ENCODE results near the gene DNASE1L3.
"Not testable (repeated sequence)": the region's sequence is repeated elsewhere in the genome, so short reads cannot be mapped to it uniquely, and the experiment has no call there.

Gene DNASE1L3

DNA sequence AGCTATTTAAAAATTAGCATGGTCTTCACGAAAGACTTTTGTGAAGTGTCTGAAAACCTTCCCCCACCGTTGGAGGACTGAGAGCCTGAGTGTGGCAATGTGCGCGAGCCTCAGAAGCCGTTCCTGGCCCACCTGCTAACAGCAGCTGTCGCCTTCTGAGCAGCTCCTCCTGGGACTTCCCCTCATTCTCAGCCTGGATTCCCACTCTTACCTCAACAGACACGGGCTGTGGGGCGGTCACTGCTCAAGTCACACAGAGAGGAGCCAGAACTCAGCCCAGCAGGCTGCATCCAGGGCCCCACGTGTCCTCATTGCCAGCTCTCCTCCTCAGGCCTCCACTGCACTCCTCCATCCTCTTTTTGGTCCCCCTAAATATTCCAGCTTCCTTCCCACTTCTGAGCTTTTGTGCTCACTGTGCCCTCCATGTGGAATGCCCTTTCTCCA lies 7.8 kb downstream of the DNASE1L3 start:
- DNase-seq (ENCODE audit: low read depth in 2 of 3, low spot score in 2 of 3): no peak

DNA sequence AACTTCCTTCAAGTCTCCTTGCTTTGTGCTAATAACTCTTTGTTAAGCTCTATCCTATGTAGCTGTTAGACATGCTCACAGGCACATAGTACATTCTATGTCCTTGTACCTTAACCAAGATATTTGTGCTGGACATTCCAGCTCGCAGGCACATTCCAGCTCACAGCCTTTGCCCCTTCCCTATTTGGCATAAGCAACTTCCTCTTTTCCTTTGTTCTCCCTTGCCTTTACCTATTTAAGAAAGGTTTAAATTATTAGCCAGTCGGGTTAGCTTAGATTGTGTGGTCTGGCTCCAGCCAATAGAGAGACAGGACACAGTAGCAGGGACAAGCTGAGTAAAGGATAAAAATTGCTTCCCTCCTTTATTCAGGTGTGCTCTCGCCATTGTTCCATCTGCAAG lies 9.3 kb downstream of the DNASE1L3 start:
- not testable (repeated sequence) for DNase-seq (ENCODE audit: low read depth in 2 of 3, low spot score in 2 of 3)

DNA sequence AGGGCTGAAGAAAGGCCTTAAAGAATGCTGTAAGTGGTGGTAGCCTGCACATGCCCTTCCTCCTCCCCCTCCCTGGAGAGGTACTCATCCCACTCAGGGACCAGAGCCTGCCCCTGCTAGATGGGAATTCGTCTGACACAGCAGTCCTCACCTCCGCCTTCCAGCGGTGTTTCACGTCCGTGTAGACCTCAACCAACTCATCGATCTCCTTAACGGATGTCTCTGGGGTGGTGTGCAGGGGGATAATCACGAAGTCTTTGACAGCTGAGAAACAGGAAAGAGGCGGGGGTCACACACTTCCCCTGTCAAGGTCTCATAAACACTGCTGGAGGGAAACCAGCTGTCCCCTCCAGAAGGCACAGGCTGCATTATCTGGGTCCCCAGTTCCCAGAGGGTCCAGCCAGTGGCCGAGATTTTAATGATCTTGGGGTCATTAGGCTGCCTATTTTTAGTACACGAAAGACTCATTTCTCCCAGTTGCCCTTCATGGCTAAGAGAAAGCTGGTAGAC lies 9.9 kb downstream of the DNASE1L3 start:
- DNase-seq (ENCODE audit: low read depth in 2 of 3, low spot score in 2 of 3): no peak

DNA sequence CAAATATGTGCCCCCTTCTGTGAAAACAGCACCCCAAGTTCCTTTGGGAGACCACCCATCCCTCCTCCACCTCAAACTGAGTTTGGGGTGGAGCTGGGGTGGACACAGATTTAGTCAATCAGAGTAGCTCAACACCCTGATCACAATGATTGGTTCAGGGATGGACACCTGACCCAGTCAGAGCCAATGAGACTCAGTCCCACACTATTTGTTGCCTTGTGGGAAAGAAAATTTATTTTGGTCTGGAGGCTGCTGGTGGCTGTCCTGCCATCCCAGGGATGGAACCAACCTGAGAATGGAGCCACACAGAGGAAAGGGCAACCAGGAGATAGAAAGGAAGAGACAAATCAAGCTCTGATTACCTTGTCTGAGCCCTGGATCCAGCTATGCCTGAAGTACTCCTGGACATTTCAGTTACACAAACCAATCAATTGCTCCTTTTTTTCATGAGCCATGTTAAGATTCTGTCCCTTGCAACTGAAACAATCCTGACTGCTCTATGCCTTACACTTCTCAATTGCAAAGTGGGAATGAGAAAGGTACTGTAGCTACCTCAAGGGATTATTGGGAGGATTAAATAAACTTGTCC lies 10.6 kb downstream of the DNASE1L3 start:
- no peak for DNase-seq (ENCODE audit: low read depth in 2 of 3, low spot score in 2 of 3)

DNA sequence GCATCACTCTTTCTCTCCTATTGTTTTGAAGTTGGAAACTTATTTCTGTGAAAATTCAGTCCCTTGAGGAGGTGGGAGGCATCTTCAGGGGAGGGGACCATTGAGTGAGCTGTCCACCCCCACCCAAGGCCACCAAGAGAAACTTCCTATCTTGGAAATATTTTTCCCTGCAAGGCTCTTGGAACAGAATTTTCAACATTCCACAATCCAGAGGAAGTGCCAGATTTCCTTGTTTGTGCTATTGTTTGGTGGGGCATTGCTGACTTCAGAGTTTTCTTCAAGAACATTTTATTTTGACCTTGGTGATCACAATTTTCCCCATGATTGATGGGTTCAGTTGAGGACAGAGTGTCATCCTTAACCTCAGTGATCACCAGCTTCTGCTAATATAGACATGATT lies 12.0 kb downstream of the DNASE1L3 start:
- DNase-seq (ENCODE audit: low read depth in 2 of 3, low spot score in 2 of 3): no peak

DNA sequence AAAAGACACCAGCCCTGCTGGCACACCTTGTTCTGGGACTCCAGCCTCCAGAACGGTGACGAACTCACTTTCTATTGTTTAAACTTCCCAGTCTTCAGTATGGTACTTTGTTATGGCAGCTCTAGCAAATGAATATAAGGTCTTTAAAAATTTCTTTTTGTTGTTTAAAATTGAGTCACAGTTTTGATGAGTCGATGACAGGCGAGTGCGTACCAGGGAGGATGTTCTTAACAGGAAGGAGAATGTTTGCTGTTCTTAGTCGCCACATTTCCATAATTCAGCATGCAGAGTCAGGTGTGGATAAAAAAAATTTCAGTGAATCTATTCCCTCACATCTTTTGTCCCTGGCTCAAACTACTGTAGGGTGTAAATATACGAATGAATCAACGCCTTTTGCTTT lies 12.4 kb downstream of the DNASE1L3 start:
- DNase-seq (ENCODE audit: low read depth in 2 of 3, low spot score in 2 of 3): no peak

DNA sequence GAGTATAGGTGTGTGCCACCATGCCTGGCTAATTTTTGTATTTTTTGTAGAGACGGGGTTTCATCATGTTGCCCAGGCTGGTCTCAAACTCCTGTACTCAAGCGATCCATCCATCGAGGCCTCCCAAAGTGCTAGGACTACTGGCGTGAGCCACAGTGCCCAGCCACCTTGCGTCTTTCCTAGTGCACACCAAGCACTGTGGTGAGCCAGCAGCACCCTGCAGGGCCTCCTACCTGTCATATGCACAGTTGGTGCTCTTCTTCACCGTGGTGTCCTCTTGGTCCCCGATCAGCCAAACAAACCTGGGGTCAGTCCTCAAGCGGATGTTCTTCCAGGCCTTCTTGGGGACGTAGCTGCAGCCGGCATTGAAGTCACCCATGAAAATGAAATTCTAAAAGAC lies 13.2 kb downstream of the DNASE1L3 start:
- no peak for DNase-seq (ENCODE audit: low read depth in 2 of 3, low spot score in 2 of 3)

DNA sequence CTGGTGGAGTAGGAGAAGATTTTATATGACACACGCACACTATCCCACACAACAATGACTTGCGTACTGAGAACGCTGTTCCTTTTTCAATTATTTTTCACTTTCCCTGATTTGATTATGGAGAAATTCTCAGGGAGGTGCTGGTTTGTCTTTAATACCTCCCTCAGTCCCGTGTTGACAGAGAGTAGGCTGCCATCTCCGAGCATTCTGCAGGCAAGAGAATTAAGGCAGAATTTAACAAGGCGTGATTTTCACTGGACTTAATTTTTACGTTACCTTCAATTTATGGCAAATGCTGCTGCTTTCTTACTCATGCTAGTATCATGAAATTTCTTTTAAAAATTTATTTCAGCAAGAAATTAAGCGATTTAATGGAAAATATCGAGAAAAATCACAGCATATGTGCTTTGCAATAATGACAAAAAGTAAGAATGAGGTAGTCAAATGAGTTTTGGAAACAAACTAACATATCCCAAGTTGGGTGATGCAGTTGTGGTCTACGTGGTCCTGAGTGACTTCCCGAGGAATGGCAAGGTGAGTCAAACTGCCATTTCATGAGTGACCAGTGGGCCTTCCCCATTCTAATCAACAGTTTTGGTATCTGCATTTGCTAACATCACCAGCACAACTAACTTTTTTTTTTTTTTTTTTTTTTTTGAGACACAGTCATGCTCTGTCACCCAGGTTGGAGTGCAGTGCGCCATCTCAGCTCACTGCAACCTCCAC lies 16.9 kb downstream of the DNASE1L3 start:
- no peak for DNase-seq (ENCODE audit: low read depth in 2 of 3, low spot score in 2 of 3)

DNA sequence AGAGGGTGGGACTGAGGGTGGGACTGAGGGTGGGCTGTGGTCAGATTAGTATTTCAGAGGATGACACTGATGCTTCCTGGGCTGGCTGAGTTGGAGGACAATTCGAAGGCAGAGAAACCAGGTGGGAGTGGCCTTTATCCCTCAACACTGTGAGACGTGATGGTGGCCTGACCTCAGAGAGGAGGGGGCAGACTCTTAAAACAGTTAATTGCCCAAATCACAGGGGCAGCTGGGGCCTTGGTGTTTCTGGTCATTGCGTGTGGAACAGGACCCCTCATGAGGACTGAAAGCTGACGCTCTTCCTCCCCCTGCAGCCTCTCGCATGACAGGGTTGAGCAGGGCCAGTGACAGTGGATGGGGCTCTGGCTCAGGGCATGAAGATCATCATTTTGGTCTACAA lies 18.7 kb downstream of the DNASE1L3 start:
- no peak for DNase-seq (ENCODE audit: low read depth in 2 of 3, low spot score in 2 of 3)

DNA sequence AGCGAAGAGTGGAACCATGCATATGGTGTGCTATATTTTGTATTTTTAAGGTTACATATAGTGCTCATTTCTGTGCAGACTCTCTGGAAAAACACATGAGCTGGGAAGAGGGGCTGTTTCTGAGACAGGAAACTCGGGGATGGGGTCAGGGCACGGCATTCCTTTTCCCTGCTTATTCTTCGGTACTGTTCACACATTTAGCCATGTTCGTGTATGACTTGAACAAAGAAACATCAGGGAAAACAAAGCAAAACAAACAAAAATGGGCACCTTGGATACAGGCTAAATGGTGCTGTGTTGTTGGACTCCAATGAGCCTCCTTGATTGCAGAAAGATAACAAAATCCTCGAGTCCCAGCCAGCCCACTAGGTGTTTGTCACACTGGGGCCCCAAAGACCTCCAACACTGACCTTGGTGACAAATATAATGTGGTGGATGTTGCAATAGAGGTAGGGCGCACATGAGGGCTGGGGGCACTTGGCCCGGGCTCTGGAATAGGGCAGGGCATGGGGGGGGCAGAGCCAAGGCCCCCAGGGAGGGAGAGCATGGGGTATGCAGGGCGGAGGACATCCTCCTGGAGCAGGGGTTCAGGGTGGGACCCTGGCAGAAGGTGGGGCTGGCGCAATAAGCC lies 19.3 kb downstream of the DNASE1L3 start:
- no peak for DNase-seq (ENCODE audit: low read depth in 2 of 3, low spot score in 2 of 3)

DNA sequence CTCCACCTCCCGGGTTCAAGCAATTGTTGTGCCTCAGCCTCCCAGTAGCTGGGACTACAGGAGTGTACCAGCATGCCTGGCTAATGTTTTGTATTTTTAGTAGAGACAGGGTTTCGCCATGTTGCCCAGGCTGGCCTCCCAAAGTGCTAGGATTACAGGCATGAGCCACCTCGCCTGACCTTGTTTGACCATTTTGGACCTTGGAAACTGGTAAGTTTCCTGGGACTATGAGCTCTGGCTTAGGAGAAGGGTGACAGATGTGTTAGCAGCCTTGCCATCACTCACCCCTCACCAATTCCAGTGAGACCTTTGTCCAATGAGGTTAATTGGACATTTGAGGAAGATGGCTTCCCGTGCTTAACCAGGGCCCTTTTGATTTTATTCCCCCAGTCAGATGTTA lies 19.9 kb downstream of the DNASE1L3 start:
- no peak for DNase-seq (ENCODE audit: low read depth in 2 of 3, low spot score in 2 of 3)

DNA sequence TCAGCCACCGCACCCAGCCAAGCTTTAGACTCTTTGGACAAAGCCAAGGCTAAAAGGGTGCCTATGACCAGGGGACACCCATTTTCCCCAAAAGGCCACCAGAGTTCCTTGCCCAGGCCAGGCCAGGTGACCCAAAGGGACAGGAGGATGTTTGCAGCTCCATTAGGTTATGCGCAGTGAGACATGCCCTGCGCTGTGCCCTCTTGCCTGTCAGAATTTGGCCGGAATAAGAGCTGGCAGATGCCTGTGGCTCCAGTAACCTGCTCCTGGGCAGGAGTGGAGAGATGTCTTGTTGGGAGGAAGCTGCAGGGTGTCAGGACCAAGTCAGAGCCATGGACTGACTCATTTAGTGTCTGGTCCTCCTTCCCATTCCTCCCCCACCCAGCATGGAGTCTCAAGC lies 20.5 kb downstream of the DNASE1L3 start:
- no peak for DNase-seq (ENCODE audit: low read depth in 2 of 3, low spot score in 2 of 3)

DNA sequence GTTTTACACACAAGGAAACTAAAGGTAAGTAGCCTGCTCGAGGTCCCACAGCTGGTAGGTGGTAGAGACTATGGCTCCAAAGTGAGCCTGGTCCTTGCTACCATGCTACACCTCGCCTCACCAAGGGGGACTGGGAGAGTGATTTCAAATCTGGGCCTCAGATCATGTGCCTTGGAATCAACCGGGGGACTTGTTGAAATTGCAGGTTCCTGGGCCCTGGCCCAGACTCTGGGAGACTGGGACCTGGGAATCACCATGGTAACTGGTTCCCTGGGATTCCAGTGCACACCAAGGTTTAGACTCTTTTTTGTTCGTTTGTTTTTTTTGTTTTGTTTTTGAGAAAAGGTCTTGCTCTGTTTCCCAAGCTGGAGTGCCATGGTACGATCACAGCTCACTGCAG lies 21.1 kb downstream of the DNASE1L3 start:
- no peak for DNase-seq (ENCODE audit: low read depth in 2 of 3, low spot score in 2 of 3)

DNA sequence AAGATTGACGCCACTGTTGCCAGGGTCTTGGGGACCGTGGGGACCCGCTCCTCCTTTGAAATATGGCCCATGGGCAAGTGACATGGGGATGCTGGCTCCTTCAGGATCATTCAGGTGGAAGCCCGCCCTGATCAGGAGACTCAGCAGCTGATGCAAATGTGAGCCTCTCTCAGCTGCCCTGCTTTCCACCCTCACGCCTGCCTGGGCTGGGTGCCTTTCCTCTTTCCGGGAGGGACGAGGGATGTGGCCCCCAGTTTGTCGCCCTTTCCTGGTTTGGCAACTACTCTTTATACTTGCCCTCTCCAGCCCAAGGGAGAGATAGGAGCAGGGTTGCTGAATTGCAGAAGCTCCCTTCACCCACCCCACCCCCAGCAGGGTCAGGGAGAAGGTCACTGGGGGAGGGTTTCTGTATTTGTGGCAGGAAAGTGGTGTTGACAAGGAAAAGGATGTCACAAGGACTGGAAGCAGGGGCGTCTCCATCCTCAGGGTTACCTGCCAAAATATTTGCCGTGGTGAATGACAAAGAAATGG lies 21.8 kb downstream of the DNASE1L3 start:
- DNase-seq (ENCODE audit: low read depth in 2 of 3, low spot score in 2 of 3): no peak

DNA sequence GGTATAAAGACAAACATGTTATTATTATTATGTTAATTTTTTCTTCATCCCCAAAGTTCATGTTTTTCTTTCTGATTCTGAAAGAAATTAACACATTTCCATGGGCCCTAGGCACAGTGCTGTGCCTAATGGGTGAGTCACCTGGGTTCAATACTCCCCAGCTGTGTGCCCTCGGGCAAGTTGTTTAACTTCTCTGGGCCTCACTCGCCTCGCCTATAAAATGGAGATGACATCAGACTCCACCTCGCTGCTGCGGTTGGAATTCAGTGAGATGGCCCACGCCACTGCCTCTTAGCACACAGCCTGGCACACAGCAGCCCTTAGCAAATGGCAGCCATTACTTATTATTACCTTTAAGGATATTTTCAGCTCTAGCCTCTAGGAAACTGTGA lies 22.6 kb downstream of the DNASE1L3 start:
- no peak for DNase-seq (ENCODE audit: low read depth in 2 of 3, low spot score in 2 of 3)

DNA sequence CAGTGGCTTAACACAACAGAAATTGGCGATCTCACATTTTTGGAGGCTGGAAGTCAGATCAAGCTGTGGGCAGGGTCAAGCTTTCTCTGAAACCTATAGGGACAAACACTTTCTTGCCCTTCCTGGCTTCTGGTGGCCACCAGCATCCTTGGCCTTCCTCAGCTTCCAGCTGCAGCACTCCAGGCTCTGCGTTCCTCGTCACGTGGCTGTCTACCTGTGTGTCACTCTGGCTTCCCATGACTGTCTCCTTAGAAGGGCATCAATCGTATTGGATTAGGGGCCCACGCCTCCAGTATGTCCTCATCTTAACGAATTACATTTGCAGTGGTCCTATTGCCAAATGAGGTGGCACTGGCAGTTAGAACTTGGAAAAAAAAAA lies 25.8 kb downstream of the DNASE1L3 start:
- DNase-seq (ENCODE audit: low read depth in 2 of 3, low spot score in 2 of 3): no peak

DNA sequence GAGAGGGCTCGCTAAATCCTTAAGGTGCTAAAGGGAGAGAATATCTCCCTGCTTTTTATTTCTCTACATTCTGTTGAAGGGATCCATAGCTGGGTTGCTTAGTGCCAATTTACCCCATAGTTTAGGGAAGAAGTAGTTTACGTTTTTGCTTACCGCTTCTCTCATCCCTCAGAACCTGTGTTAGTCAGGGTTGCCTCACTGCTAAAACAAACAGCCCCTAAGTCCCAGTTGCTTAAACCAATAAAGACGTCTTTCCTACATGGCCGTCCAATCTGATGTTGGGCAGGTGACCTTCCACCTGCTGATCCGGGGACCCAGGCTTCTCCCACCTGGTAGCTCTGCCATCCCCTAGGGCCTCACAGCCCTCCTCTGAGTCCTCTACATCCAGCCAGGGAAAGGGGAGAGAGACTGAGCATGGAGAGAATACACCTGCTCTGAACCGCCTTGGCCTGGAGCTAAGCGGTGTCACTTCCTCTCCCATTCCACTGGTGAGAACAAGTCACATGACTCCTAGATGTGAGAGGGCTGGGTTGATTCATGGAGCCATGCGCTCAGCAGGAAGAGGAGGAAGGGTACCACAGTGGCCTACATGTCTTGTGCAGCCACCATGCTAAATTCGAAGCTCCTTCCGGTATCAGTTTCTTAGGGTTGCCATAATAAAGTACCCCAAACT lies 26.3 kb downstream of the DNASE1L3 start:
- no peak for DNase-seq (ENCODE audit: low read depth in 2 of 3, low spot score in 2 of 3)

DNA sequence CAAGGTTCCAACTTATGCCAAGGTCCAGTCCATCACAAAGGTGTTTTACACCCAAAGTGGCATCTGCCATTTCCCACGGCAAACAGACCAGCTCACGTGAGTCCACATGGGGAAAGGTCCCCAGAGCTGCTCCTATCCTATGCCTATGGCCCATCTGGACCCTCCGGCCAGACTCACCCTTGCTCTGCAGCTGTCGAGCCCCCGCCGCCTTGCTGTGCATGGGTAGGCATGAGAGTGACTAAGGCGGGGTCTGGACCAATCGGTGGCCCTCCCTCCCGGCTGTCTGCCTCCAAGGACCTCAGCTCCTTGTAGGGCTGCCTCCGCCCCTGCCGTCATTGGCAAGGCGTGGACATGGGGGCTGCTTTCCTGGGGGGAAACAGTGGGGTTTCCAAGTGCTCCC lies 26.9 kb downstream of the DNASE1L3 start:
- no peak for DNase-seq (ENCODE audit: low read depth in 2 of 3, low spot score in 2 of 3)

DNA sequence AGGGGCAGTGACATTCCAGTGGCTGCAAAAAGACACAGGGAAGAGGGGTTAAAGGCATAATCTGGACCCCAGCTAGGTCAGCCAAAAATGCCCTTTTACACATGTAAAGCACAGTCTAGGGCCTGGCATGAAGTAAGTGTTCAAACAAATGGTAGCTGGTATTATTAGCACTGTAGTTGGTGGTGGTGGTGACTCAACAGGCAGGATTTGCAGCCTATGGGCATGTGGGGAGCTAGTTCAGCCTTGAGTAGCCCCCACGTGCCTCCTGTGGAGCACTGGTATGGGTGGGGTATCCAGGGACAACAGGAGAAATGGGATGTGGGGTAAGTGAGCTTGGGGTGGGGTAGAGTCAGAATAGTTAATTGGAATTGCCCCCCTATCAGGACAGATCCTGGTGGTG lies 27.6 kb downstream of the DNASE1L3 start:
- no peak for DNase-seq (ENCODE audit: low read depth in 2 of 3, low spot score in 2 of 3)

DNA sequence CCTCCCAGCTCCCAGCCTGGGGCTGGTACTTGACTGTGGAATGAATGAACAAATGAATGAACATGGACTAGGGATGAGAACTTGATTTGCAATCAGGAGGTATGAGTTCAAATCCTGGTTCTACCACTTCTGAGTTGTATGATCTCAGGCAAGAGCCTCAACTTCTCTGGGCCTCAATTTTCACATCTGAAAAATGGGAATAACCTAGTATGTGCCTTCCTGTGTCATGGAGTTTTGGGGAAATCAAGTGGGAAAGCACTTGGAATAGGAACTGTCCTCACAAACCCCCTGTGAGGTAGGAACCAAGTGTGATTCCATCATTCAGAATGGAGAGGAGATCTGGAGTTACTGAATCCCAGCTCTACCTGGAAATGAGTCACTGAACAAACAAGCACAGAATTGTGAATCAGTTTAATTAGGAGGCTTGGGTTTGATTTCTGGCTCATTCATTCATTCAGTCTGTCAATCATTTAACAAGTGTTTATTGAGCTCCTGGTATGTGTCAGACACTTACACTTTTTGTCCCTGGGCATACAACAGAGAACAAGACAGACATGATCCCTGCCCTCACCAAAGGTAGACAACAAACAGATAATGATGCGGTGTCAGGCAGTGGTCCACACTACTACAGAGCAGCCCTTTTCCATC lies 29.7 kb downstream of the DNASE1L3 start:
- no peak for DNase-seq (ENCODE audit: low read depth in 2 of 3, low spot score in 2 of 3)
